NK-92 (cell line): Measurements from ENCODE around the gene EPHX1.
"Not testable (repeated sequence)": the region's sequence is repeated elsewhere in the genome, so short reads cannot be mapped to it uniquely, and the experiment has no call there.

Experiments used
- DNase-seq: peaks from one replicate; lab custom pipeline; 2025; ENCODE audit not compliant: unreplicated experiment; lab: John Stamatoyannopoulos, UW

Gene EPHX1

DNA sequence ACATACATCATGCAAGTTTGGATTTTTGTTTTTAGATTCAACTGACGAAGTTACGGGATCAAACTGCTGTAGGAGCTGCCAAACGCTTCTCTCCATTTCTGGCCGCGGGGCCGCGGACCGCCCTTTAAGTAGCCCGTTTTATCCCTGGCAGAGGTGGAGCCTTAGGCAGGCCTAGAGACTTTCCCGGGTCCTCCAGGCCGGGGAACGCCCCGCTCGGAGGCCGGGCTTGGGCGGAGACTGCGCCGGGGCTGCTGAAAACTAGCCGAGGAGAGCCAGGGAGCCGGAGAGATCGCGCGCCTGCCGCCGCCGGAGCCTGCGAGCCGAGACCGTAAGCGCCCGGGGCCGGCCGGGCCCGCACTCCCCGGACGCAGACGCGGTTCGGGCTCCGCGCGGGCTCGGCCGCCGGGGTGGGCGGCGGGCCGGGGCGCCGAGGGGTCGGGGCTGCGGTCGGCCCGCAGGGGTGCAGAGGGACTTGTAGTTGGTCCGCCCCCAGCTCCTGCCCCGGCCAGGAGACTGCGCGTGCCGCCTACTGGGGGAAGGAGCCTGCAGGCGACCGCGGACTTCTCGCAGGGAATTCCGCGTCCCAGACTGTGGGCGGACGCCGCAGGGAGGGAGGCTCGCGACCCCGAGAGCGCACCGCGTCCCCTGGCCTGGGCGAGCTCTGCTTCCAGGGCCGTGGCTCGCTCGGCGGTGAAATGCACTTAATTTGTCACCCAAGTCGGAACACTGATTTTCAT lies at the start of gene EPHX1:
TSS of gene EPHX1 (plus strand) at position 283 of the 737 bp plus-strand sequence. CDS start 18,606 bp downstream, outside the sequence.
- no peak for DNase-seq

DNA sequence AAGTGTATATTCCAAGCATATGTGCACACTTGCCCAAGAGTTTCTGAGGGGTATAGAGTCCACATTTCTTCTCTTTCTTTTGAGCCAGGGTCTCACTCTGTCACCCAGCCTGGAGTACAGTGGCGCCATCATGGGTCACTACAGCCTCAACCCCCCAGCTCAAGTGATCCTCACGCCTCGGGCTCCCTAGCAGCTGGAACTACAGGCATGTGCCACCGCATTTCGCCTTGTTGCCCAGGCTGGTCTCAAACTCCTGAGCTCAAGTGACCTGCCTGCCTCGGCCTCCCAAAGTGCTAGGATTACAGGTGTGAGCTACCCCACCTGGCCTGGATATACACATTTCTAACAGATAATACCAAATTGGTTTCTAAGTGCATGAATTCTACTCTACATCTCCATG lies 49.4 kb upstream of the EPHX1 start:
- no peak for DNase-seq

DNA sequence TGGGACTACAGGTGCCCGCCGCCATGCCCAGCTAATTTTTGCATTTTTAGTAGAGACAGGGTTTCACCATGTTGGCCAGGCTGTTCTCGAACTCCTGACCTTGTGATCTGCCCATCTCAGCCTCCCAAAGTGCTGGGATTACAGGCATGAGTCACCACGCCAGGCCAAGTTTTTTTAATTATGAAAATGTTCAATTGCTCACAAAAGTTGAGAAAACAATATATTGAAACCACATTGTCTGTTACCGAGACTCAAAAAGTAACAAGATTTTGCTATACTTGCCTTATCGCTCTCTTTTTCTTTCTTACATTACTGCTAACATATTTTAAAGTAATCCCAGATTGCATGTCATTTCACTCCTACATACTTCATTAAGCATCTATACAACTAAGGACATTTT lies 48.5 kb upstream of the EPHX1 start:
- DNase-seq = not testable (repeated sequence)

DNA sequence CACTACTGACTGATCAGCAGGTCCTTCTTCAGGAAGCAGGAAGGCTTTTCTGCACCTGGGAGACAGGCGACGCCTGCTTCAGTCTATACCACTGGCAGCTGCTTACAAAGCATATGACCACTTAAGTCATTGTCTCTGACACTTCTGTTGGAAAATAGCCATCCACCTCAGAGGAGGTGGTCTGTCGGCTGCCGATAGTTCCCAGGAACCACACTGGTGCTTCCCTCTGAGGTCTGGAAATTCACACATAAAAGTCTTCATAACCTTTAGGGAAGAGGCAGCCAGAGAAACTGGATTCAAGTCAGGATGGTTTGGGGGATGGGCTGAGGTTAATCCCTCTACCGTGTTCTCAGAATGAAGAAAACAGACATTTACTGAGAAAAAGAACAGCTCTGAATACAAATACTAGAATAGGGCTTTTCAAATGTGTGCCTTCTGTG lies 47.9 kb upstream of the EPHX1 start:
- no peak for DNase-seq

DNA sequence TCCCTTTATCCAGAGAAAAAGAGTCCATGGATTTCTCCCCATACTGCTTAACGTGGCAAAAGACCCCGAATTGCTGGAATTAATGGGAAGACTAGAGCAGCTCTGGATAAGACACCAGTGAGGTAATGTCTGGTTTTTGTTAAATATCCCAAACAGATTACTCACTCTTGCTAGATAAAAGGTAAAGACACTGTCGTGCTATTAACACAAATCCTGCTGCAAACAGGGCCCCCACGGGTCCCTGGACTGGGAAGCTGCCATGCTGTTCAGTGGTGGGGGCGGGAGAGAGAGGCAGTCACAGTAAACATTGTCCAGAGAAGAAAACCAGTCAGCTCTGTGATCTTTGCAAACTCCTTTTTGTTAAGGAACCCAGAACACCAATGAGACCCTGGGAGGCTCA lies 47.5 kb upstream of the EPHX1 start:
- no peak for DNase-seq

DNA sequence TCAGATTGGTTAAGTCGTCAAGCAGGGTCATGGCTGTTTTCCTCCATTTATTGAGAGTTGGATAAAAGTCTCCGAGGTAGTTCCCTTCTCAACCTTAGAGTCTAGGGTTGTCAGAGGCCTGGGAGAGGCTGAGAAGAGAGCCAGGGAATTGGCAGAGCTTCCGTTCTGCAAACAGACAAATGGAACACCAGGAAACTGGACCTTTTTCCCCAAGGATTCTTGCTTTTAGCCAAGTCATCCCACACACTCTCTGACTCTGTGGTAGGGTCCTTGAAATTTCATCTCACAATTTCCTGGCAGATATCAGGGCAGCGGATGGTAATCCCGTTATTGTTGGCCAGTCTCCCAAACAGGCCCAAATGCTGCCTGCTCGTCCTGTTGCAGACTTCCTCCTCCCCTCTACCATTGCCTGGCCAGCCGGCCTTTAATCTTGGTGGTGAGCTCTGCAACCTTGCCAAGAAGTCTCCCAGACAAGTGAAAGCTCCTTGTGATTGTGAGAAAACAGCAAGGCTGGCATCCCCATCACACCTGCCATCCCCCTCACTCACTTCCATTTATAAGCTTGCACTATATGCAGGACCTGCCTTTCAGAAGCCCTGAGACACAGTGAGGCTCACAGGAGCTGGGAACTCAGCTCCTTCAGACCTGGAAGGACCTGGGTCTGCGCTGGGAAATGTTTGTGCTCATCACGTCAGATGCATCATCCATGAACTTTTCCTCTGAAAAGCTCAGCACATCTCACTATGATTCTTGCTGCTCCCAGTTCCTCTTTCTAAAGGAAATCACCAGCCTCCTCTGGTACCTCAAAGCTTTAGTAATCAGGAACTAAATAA lies 46.0 kb upstream of the EPHX1 start:
- no peak for DNase-seq

DNA sequence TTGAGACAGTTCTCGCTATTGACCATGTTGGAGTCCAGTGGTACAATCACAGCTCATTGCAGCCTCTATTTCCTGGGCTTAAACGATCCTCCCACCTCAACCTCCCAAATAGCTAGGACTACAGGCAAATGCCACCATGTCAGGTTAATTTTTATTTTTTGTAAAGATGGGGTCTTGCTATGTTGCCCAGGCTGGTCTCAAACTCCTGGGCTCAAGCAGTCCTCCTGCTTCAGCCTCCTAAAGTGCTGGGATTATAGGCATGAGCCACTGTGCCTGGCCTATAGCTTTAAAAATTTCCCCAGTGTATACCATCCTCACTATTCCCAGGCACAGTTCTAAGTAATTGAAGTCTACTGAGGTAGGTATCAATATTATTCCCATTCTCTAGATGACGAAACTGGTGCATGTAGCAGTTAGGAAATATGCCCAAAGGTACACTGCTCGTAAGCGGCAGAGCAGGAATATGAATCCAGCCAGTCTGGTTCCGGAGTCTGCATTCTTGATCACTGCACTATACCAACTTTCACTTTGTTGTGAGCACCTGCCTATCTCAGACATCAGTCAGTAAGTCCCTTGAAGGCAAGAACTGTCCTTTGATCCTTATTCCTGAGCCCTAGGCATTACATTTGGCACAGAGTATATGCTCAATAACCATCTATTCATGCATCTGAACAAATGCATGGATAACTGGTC lies 43.8 kb upstream of the EPHX1 start:
- no peak for DNase-seq

DNA sequence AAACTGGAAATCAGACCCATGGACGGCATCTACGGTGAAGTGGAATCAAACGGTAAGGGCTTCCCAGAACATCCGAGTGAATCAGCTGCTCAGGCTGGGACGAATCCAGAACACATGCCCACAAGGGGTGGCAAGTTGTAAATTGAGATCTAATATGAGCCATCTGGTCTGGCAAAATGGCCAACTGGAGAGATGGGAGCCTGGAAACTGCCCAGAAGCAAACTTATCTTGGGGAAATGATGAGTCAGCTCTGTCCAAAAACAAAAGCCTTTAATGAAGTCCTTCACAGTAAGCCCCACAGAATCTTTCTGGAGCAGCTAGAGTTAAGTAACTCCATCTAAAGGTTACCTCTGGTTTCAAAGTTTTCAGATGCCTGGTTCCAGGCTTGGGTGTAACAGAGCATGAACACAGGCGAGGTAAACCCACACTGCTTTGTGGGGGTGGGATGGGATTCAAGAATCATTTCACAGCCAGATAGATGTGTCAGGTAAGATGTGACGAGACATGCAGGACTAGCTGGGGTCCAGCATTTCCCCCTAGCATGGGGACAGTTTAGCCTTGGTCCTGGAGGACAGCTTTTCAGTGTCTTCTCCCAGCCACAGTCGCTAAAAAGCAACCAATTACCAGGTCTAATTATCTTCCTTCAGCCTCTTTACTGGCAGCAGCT lies 42.8 kb upstream of the EPHX1 start:
- DNase-seq = no peak

DNA sequence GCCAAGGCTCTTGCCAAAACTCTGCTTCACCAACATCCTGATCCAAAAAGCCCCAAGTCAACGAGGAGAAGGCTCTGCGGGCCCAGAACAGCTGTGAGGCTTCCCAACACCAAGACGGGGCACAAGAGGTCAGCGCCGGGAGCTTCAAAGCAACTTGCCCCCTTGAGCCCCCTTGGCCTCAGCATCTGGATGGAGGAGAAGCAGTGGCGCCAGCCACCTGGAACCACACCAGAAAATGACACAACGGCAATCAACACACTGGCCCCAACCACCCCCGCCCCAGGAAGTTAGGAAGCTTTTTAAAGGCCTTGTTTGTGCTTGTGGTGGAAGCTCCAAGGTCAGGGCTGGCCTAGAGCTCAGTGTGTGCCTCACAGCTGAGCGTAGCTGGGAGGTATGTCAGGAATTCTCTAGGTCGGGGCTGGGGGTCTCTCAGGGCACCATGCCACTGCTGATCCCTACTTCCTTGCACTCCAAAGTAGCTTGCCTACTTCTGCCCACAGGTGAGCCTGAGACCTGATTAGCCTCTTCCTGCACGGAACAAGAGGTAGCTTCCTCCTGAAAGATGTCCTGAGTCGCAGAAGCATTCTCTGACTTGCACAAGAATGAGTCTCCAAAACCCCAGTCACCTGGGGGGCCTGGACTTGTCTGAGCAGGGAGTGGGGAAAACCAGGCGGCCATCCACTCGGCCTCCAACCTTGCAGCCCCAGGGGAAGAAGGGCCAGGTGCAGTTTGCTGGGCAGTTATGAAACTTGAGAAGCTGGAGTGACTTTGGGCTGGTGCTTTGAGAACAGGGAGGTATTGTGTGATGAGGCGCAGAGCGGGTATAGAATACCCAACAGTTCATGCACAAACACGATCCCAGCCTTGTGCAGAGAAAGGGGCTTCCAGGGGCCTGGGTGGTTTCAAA lies 42.0 kb upstream of the EPHX1 start:
- no peak for DNase-seq

DNA sequence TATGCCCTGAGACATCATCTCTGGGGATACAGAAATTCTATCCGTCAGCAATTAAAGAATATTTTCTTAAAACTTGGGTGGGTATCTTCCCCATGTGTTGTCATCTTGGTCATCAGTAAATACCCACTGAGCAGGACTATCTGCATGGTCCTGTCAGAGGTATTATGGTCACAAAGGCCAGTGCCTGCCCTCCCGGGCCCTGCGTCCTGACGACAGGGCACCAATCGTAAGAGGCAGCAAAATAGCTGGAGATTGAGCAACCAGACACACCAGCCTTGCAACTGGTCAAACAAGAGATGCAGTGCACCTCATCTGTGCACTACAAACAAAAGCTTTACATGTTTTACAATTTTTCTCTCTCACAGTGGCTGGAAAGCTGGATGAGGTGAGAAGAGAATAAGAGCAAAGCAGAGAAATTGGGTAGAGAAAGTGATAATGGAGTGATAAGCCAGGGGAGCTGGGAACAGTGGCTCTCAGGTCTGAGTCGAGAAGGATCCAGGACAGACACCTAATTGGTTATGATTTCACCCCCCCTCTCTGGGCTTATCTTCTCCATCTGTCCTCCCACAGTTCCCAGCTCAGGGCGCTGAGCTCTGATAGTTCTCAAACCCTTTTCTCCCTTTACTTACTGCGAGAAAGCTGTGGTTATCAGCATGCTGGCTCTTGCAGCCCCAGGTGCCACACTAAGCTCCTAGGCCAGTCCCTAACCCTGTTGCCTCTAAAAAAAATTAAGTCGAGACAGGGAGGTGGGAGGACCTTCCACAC lies 41.1 kb upstream of the EPHX1 start:
- DNase-seq = no peak

DNA sequence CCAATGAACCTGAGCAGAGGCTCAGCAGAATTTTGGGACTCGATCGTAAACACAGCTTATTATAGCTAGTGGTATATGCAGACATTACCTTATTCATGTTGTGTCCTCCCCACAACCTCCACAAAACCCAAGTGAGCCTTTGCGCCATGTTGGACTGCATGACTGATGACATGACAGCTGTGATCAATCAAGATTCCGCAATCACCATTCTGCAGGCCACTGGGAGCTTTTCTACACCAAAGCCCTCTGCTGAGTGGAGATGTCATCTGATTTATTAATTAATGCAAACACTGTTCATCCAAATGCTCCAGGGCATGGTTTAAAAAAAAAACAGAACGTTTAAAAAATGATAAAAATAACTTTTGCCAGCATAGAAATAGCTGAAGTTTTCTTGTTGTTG lies 40.2 kb upstream of the EPHX1 start:
- DNase-seq = no peak

DNA sequence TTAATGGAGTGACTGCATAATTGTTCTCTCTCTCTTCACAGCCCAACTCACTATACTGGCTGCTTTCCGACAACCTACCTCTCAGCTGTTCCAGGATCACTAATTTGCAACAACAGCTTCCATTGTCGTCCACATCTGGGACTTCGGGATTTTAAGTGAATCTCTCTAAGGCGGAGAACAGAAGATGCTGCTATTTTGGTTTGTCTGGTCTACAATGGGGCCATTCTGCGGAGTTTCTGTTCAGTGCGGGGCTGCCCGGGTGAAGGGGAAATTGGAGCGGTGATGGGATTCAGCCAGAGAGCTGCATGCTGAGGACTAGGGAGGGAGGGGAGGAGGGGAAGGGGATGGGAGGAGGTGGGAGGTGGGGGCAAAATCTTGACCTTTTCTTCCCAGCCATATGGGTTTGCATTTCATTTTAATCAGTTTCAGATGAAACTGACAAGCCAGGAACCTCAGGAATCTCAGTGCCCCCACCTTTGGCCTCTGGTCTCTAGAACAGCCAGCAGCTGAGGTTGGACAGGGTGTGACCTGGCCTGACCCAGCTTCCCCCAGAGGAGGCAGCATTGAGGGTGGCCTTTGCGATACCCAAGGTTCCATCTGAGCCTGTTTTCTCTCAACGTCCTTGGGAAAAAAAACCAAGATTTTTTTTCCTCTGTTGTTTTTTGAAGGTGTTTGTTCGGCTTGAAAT lies 39.2 kb upstream of the EPHX1 start:
- DNase-seq = no peak

DNA sequence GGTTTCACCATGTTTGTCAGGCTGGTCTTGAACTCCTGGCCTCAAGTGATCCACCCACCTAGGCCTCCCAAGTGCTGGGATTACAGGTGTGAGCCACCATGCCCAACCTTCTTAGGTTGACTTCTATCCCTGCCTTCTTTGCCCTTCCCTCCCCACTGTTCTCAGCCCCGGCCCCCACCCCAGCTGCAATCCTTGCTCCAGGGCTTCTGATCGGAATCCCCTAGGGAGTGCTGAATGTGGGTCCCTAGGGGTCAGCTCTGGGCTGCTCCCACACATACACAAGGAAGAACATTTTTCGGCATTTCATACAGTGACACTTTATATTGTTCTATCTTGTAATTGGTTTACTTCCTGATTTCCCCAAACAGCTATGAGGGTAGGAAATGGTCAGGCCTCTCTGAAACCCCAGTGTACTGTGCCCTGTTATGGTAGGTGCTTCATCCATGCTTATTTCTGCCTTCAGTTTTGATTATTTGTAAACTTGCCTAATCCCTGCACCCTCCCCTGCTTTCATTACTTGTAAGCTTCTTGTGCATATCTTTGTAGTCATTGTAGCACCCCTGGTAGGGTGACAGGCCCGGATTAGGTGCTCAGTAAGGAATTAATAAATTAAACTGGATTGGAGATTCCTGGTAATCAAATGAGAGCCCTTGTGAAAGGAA lies 38.1 kb upstream of the EPHX1 start:
- no peak for DNase-seq

DNA sequence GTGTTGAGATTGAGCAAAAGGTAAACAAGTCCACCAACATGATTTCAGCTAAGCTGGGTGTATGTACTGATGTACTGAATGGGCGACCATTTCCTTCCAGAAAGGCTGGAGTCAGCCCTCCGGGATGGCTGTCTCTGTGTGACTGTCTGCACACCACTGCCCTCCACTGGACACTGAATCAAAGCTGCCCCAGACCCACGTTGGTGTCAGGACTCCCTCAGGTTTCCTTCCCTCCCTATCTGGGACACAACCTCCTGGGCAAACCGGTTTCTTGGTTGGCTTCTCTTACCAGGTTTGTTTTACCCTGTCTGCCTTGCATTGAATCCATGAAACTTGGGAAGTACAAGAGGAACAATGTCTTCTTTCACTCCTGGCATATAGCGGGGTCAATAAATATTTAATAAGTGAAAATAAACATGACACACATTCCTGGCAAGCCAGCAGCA lies 37.6 kb upstream of the EPHX1 start:
- no peak for DNase-seq

DNA sequence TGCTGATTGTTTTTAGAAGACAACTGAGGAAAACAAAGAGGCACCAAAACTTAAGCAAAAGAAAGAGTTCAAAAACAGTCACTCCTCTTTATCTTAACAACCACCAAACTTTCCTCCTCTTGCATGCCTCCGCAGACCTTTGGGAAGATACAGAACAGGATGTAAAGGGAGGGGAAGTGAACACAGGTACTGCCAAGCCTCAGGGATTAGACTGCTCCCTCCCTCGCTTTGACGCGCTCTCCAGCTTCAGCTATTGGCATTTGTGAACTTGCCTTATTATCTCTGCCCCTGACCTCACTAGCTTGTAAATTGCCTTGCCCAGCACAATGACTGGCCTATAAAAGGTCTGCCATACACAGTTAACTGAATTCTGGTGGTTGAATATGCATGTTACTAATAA lies 37.1 kb upstream of the EPHX1 start:
- no peak for DNase-seq

DNA sequence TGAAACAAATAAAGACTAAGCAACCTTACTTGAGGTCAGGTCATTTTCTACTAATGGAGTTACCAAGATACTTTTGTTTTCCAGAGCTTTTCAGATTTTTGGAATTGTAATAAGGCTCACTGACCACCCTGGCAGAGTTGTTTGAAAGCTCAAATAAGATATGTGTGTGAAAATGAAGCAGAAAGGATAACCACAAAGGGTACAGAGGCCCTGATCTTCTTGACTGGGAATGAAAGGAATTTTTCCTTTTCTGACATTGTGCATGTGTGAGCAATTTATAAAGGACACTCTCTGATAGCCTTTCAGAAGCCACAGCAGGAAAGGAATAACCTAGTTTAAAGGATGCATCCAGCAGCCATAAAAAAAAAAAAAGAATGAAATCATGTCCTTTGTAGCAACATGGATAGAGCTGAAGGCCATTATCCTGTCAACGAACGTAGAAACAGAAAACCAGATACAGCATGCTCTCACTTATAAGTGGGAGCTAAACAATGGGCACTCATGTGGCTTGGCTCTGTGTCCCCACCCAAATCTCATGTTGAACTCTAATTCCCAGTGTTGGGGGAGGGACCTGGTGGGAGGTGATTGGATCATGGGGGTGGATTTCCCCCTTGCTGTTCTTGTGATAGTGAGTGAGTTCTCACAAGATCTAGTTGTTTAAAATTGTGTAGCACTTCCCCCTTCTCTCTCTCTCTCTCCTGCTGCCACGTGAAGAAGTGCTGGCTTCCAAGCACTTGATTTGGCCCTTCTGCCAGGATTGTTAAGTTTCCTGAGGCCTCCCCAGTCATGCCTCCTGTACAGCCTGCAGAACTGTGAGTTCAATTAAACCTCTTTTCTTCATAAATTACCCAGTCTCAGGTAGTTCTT lies 35.4 kb upstream of the EPHX1 start:
- no peak for DNase-seq

DNA sequence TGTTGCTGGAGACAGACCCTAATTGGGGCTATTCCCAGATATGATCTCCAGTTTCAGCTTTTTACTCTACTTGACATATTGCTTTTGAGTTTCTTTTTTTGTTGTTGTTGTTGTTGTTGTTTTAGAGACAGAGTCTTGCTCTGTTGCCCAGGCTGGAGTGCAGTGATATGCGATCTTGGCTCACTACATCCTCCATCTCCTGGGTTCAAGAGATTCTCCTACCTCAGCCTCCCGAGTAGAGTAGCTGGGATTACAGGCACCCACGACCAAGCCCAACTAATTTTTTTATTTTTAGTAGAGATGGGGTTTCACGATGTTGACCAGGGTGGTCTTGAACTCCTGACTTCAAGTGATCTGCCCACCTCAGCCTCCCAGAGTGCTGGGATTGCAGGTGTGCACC lies 33.6 kb upstream of the EPHX1 start:
- no peak for DNase-seq
